ENCODE measurements around the gene HECTD1.
A peak's percentile ranks its signal among the peaks of the same experiment; 100 is the strongest.
"Not testable (repeated sequence)": the region's sequence is repeated elsewhere in the genome, so short reads cannot be mapped to it uniquely, and the experiment has no call there.

Gene HECTD1

GRCh38 chr14:31224808-31225207 is 17.2 kb upstream of the HECTD1 start:
- no peak for DNase-seq

- DNase-seq = no peak
These were observed 15.7 kb upstream of the HECTD1 start for GRCh38 chr14:31223331-31223730.

- no peak for DNase-seq
These were observed 15.2 kb upstream of the HECTD1 start for GRCh38 chr14:31222834-31223233.

- DNase-seq = no peak
These were observed 13.7 kb upstream of the HECTD1 start for GRCh38 chr14:31221266-31221665.

GRCh38 chr14:31219169-31219568 is 11.6 kb upstream of the HECTD1 start:
- DNase-seq = no peak

- no peak for DNase-seq
These were observed 8.8 kb upstream of the HECTD1 start for GRCh38 chr14:31216359-31216758.

GRCh38 chr14:31212893-31213292 is 5.3 kb upstream of the HECTD1 start:
- no peak for DNase-seq

GRCh38 chr14:31209605-31210004 is 2.0 kb upstream of the HECTD1 start:
- no peak for DNase-seq

GRCh38 chr14:31208546-31209424 is 1.2 kb upstream of the HECTD1 start:
- DNase-seq = peak; percentile 74

GRCh38 chr14:31207287-31207754 is 272 bp downstream of the HECTD1 start:
- no peak for DNase-seq

GRCh38 chr14:31206536-31207286 is 882 bp downstream of the HECTD1 start:
- DNase-seq = peak; percentile 50

- DNase-seq = no peak
These were observed 1.7 kb downstream of the HECTD1 start for GRCh38 chr14:31205681-31206535.

GRCh38 chr14:31204593-31205534 is 2.7 kb downstream of the HECTD1 start:
- no peak for DNase-seq

- not testable (repeated sequence) for DNase-seq
These were observed 3.5 kb downstream of the HECTD1 start for GRCh38 chr14:31203899-31204592.

GRCh38 chr14:31203414-31203742 is 4.2 kb downstream of the HECTD1 start:
- DNase-seq = no peak

- no peak for DNase-seq
These were observed 6.5 kb downstream of the HECTD1 start for GRCh38 chr14:31201111-31201510.

- no peak for DNase-seq
These were observed 6.9 kb downstream of the HECTD1 start for GRCh38 chr14:31200702-31200990.

GRCh38 chr14:31197671-31198070 is 9.9 kb downstream of the HECTD1 start:
- no peak for DNase-seq

- DNase-seq = no peak
These were observed 10.6 kb downstream of the HECTD1 start for GRCh38 chr14:31196839-31197492.

- DNase-seq = no peak
These were observed 12.9 kb downstream of the HECTD1 start for GRCh38 chr14:31194661-31195060.

- no peak for DNase-seq
These were observed 13.5 kb downstream of the HECTD1 start for GRCh38 chr14:31194095-31194494.

All from NCI-H1105 treated with DMSO at 0.1 percent for 48 hours (cell line).